CD8-positive, alpha-beta memory T cell (primary cell): ENCODE results near the gene WDR41. TPM values are rescaled to one million over a fixed set of nuclear protein-coding genes. Genes with fewer than 3 reads are reported as not detected.
A peak's percentile ranks its signal among the peaks of the same experiment; 100 is the strongest.
"Not testable (repeated sequence)": the region's sequence is repeated elsewhere in the genome, so short reads cannot be mapped to it uniquely, and the experiment has no call there.

Experiments used
- CTCF ChIA-PET: fragments of 350-600 bp; sonication (Branson Sonifier 250); formaldehyde crosslinking; loops from one replicate; lab custom pipeline; 2021; ENCODE audit warnings: antibody characterized with exemption; lab: Charles Lee
- POLR2A ChIA-PET: fragments of 350-600 bp; sonication (Branson Sonifier 250); formaldehyde crosslinking; loops from one replicate; lab custom pipeline; 2021; ENCODE audit warnings: antibody characterized with exemption; lab: Charles Lee
- DNase-seq, 5 donors: peaks; one replicate each; pipeline versions ENCODE4 v3.0.0 to v3.0.0-alpha.2; 2020 to 2022; ENCODE audit warnings: mixed read lengths in 1 of 5
- H3K27ac ChIP-seq: one replicate; pipeline ENCODE4 v1.7.0; 2013; ENCODE audit warnings: low read depth, mild to moderate bottlenecking, low read length, moderate library complexity
- H3K27me3 ChIP-seq: 2 replicates; pipeline ENCODE4 v1.7.0; 2013; ENCODE audit warnings: low read length, mild to moderate bottlenecking; ENCODE audit not compliant: insufficient read depth, poor library complexity, severe bottlenecking
- H3K36me3 ChIP-seq: 2 replicates; pipeline ENCODE4 v1.7.0; 2013; ENCODE audit warnings: mild to moderate bottlenecking, low read length, moderate library complexity; ENCODE audit not compliant: insufficient read depth
- H3K4me1 ChIP-seq: 2 replicates; pipeline ENCODE4 v1.7.0; 2013; ENCODE audit warnings: mild to moderate bottlenecking, low read length, moderate library complexity; ENCODE audit not compliant: insufficient read depth
- H3K4me3 ChIP-seq: 2 replicates; pipeline ENCODE4 v1.7.0; 2013; ENCODE audit warnings: mild to moderate bottlenecking, low read length
- H3K9me3 ChIP-seq: 2 replicates; pipeline ENCODE4 v1.7.0; 2013; ENCODE audit warnings: mild to moderate bottlenecking, low read length
- H3K27ac Mint-ChIP-seq, 8 donors: one replicate each; pipeline ENCODE4 v1.8.0; 2020 to 2021; ENCODE audit warnings: mixed read lengths in 8 of 8, mild to moderate bottlenecking in 6 of 8, inconsistent platforms in 3 of 8, moderate library complexity in 3 of 8
- H3K27me3 Mint-ChIP-seq, 2 donors: one replicate each; pipeline ENCODE4 v1.8.0; 2020 to 2021; ENCODE audit warnings: mixed read lengths in 2 of 2, mild to moderate bottlenecking in 1 of 2, moderate library complexity in 1 of 2
- H3K36me3 Mint-ChIP-seq, 3 donors: one replicate each; pipeline ENCODE4 v1.8.0; 2020 to 2021; ENCODE audit warnings: mixed read lengths in 3 of 3, inconsistent platforms in 1 of 3, mild to moderate bottlenecking in 1 of 3
- H3K4me1 Mint-ChIP-seq, 3 donors: one replicate each; pipeline ENCODE4 v1.8.0; 2020 to 2021; ENCODE audit warnings: mixed read lengths in 3 of 3, inconsistent platforms in 1 of 3, mild to moderate bottlenecking in 1 of 3
- H3K4me3 Mint-ChIP-seq, 7 donors: one replicate each; pipeline ENCODE4 v1.8.0; 2020 to 2021; ENCODE audit warnings: mixed read lengths in 7 of 7, mild to moderate bottlenecking in 6 of 7, moderate library complexity in 4 of 7, inconsistent platforms in 2 of 7
- H3K9me3 Mint-ChIP-seq, 5 donors: one replicate each; pipeline ENCODE4 v1.8.0; 2020 to 2022; ENCODE audit warnings: mixed read lengths in 5 of 5, mild to moderate bottlenecking in 3 of 5, moderate library complexity in 2 of 5, inconsistent platforms in 1 of 5
- polyA plus RNA-seq: library from polyadenylated mRNA; unstranded; fragments of 300-500 nt; fragmentation: Illumina TruSeq; gene quantifications from one replicate; pipeline ENCODE4 v1.2.3, GENCODE V29; 2021
- total RNA-seq, 2 experiments: library from RNA; stranded (reverse); gene quantifications; one replicate each; pipeline ENCODE4 v1.2.3, GENCODE V29; 2021

WDR41 gene, protein sequence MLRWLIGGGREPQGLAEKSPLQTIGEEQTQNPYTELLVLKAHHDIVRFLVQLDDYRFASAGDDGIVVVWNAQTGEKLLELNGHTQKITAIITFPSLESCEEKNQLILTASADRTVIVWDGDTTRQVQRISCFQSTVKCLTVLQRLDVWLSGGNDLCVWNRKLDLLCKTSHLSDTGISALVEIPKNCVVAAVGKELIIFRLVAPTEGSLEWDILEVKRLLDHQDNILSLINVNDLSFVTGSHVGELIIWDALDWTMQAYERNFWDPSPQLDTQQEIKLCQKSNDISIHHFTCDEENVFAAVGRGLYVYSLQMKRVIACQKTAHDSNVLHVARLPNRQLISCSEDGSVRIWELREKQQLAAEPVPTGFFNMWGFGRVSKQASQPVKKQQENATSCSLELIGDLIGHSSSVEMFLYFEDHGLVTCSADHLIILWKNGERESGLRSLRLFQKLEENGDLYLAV
- 10 to 100 TPM; 28.6 to 35.2 TPM for total RNA-seq
- 19.7 TPM for polyA plus RNA-seq

DNA sequence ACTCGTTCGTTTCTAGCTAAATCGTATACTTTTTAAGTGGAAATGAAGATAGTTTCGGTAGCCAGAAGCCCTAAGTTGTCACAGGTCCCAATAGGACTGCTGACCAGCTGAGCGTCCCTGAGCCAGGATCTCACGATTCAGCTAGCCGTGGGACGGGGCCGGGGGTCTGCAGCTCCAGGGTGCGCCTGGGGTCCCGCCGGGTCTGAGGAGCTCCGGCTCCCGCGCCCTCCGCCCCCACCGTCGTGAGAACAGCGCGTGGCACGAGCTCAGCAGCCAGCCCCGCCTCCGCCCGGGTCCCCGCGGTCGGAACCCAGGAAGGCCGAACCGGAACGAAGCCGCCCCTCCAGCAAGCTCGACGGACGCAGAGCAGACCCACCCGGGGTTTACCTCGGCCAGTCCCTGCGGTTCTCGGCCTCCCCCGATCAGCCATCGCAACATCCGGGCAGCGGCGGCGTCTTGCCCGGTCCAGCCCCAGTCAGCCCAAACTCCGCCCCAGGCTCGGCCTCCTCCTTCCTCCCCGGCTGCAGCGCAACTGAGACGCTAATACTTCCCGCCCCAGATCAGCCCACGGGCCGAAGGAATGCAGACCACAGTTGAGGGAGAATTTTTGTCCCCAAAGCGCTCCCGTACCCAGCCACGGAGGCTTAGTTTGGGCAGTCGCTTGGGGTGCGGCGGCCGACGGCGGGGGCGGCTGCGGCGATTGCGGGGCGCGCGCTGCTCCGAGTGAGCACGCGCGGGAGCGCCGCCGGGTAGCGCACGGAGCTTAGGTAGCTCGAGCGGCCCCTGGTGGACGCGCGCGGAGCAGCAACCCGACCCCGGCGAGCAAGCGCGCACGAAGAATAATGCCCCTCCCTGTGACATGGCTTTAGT, at the start of gene WDR41:
WDR41 (minus strand) TSS at position 534 of the 870 bp plus-strand sequence; CDS start at position 438, 96 bp downstream.
- no peaks in the 10 kb centered on the region for H3K4me1 ChIP-seq
- H3K36me3 Mint-ChIP-seq, result peaks cover 0 to 16% (median 0%) of the 10 kb centered on the region in 3 donors
- peaks cover 20 to 49% (median 38%) of the 10 kb centered on the region in 3 donors for H3K4me1 Mint-ChIP-seq
- ChIA-PET POLR2A (interaction anchor here (0.5 to 1.3 kb wide), 7 partner anchors 371 to 1748 kb away, joined by 3 to 5 read pairs (median 4); partner anchors contain the start of genes AGGF1 and ARSB), CTCF (interaction anchor here (0.5 to 3.0 kb wide), 16 partner anchors 9 to 1085 kb away, joined by 3 to 20 read pairs (median 4); partner anchors contain the start of genes AGGF1 and SCAMP1)
- H3K9me3 Mint-ChIP-seq, result no peaks in the 10 kb centered on the region
- H3K4me3 Mint-ChIP-seq, result peak within 1 kb of the TSS; percentile 87 to 93 (median 91)
- H3K27me3 Mint-ChIP-seq, result peaks cover 5 to 8% of the 10 kb centered on the region in 2 donors
- H3K27ac ChIP-seq, result peak within 1 kb of the TSS; percentile 78
- H3K27me3 ChIP-seq, result no peaks in the 10 kb centered on the region
- H3K36me3 ChIP-seq, result no peaks in the 10 kb centered on the region
- H3K9me3 ChIP-seq, result no peaks in the 10 kb centered on the region
- DNase-seq, result peak; percentile 75 to 88 (median 82)
- H3K4me3 ChIP-seq, result peak within 1 kb of the TSS; percentile 81
- peak within 1 kb of the TSS; percentile 59 to 95 (median 89) for H3K27ac Mint-ChIP-seq

- DNase-seq, result no peak
- CTCF ChIA-PET, result no interaction called here
- no peaks in the 10 kb centered on the region for H3K36me3 Mint-ChIP-seq
These were observed 39.2 kb upstream of the WDR41 start for GRCh38 chr5:77531297-77531696.

GRCh38 chr5:77518304-77518703, 26.2 kb upstream of the WDR41 start:
- CTCF ChIA-PET, result no interaction called here
- no peak for DNase-seq

More at GRCh38 chr5:77531297-77531696, 39.2 kb upstream of the WDR41 start:
- Mint-ChIP-seq H3K27ac (no peak overlapping the region), H3K27me3 (peaks cover 17 to 54% of the 10 kb centered on the region in 2 donors), H3K4me1 (no peaks in the 10 kb centered on the region), H3K4me3 (no peak overlapping the region), H3K9me3 (peaks cover 0 to 4% (median 0%) of the 10 kb centered on the region in 5 donors)
- H3K4me3 ChIP-seq, result no peak overlapping the region
- H3K27ac ChIP-seq, result no peak overlapping the region
- no peaks in the 10 kb centered on the region for H3K9me3 ChIP-seq
- no peaks in the 10 kb centered on the region for H3K27me3 ChIP-seq
- POLR2A ChIA-PET, result no interaction called here
- no peaks in the 10 kb centered on the region for H3K36me3 ChIP-seq
- H3K4me1 ChIP-seq, result no peaks in the 10 kb centered on the region

DNA sequence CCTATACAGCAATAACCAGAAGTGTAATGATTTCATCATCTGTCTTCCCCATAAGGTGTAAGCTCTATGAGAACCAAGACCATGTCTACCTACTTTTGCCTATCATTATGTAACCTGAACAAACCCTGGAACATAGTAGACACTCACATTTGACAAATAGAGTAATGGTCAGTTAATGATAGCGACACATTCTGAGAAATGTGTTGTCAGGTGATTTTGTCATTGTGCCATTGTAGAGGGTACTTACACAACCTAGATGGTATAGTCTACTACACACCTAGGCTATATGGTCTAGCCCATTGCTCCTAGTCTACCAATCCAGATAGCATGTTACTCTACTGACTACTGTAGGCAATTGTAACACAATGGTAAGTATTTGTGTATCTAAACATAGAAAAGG, 22.3 kb upstream of the WDR41 start:
- Histone ChIP-seq H3K4me1 (no peaks in the 10 kb centered on the region), H3K27me3 (no peaks in the 10 kb centered on the region), H3K9me3 (no peaks in the 10 kb centered on the region), H3K27ac (no peak overlapping the region), H3K36me3 (no peaks in the 10 kb centered on the region), H3K4me3 (no peak overlapping the region)
- Mint-ChIP-seq H3K27me3 (peaks cover 9 to 12% of the 10 kb centered on the region in 2 donors), H3K27ac (no peak overlapping the region), H3K4me1 (no peaks in the 10 kb centered on the region), H3K36me3 (no peaks in the 10 kb centered on the region), H3K9me3 (peaks cover 0 to 8% (median 1%) of the 10 kb centered on the region in 5 donors), H3K4me3 (no peak overlapping the region)
- no peak for DNase-seq
- ChIA-PET POLR2A (no interaction called here), CTCF (no interaction called here)

More at GRCh38 chr5:77518304-77518703, 26.2 kb upstream of the WDR41 start:
- Mint-ChIP-seq H3K9me3 (no peaks in the 10 kb centered on the region), H3K4me1 (no peaks in the 10 kb centered on the region), H3K4me3 (no peak overlapping the region), H3K27ac (no peak overlapping the region), H3K27me3 (peaks cover 8 to 13% of the 10 kb centered on the region in 2 donors), H3K36me3 (no peaks in the 10 kb centered on the region)
- Histone ChIP-seq H3K4me1 (no peaks in the 10 kb centered on the region), H3K27ac (no peak overlapping the region), H3K27me3 (no peaks in the 10 kb centered on the region), H3K4me3 (no peak overlapping the region), H3K36me3 (no peaks in the 10 kb centered on the region), H3K9me3 (no peaks in the 10 kb centered on the region)
- POLR2A ChIA-PET, result no interaction called here

DNA sequence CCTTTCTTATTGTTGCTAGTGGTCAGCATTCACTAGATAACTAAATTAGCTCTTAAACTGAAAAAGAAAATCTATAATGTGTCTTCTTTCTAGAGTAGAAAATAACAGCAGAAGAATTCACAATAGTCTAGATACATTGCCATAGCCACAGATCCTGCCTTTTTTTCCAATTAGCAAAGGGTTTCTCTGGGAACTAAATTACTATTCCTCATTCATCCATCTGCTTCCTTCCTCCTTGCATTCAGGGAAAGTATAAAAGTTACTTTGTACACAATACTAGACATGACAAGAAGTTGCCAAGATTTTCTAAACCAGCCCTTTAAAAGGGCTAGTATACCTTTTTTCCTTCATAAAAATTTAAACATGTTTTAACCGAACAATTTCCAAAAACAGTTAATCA, 21.2 kb upstream of the WDR41 start:
- Histone ChIP-seq H3K27ac (no peak overlapping the region), H3K4me3 (no peak overlapping the region), H3K9me3 (no peaks in the 10 kb centered on the region), H3K36me3 (no peaks in the 10 kb centered on the region), H3K27me3 (no peaks in the 10 kb centered on the region), H3K4me1 (no peaks in the 10 kb centered on the region)
- H3K36me3 Mint-ChIP-seq, result no peaks in the 10 kb centered on the region
- H3K4me3 Mint-ChIP-seq, result no peak overlapping the region
- H3K4me1 Mint-ChIP-seq, result no peaks in the 10 kb centered on the region
- POLR2A ChIA-PET, result no interaction called here
- peaks cover 9 to 17% of the 10 kb centered on the region in 2 donors for H3K27me3 Mint-ChIP-seq
- no peak for DNase-seq
- H3K9me3 Mint-ChIP-seq, result peaks cover 0 to 8% (median 1%) of the 10 kb centered on the region in 5 donors
- CTCF ChIA-PET, result no interaction called here
- no peak overlapping the region for H3K27ac Mint-ChIP-seq

DNA sequence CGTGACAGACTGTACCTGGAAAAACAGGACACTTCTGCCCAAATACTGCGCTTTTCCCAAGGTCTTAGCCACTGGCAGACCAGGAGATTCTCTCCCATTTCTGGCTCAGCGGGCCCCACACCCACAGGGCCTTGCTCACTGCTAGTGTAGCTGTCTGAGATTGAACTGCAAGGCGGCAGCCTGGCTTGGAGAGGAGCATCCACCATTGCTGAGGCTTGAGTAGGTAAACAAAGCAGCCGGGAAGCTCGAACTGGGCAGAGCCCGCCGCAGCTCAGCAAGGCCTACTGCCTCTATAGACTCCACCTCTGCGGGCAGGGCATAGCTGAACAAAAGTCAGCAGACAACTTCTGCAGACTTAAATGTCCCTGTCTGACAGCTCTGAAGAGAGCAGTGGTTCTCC, 9.0 kb upstream of the WDR41 start:
- CTCF ChIA-PET, result interaction anchor here (2.9 kb wide), 1 partner anchor 9 kb away, joined by 16 read pairs; the partner anchor contains the start of gene WDR41
- peaks cover 6 to 11% (median 8%) of the 10 kb centered on the region in 5 donors for H3K9me3 Mint-ChIP-seq
- H3K27me3 ChIP-seq, H3K36me3 ChIP-seq, H3K27ac ChIP-seq, H3K4me1 Mint-ChIP-seq, DNase-seq, H3K4me3 ChIP-seq, POLR2A ChIA-PET, H3K4me3 Mint-ChIP-seq, H3K9me3 ChIP-seq, H3K4me1 ChIP-seq, H3K27ac Mint-ChIP-seq, H3K36me3 Mint-ChIP-seq: not testable (repeated sequence)
- peaks cover 13 to 33% of the 10 kb centered on the region in 2 donors for H3K27me3 Mint-ChIP-seq

DNA sequence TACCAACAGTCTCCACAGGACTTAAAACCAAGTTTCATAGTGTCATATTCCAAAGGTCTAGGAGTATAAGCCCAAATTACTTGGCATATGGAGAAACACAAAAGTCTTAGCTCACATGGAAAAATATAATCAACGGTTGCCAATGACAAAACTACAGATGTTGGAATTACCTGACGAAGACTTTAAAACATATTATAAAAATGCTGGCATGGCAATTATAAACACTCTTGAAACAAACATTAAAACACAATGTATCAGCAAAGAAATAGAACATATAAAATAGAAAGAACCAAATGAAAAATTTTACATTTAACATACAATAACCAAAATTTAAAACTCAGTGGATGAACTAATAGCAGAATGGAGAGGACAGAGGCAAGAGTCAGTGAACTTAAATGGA, 7.9 kb upstream of the WDR41 start:
- Histone ChIP-seq H3K27ac (no peak overlapping the region), H3K36me3 (no peaks in the 10 kb centered on the region), H3K27me3 (no peaks in the 10 kb centered on the region), H3K9me3 (no peaks in the 10 kb centered on the region), H3K4me1 (no peaks in the 10 kb centered on the region), H3K4me3 (no peak overlapping the region)
- ChIA-PET POLR2A (no interaction called here), CTCF (interaction anchor here (2.9 kb wide), 1 partner anchor 8 kb away, joined by 16 read pairs; the partner anchor contains the start of gene WDR41)
- Mint-ChIP-seq H3K4me1 (peaks cover 4 to 13% (median 6%) of the 10 kb centered on the region in 3 donors), H3K27ac (no peak overlapping the region), H3K4me3 (no peak overlapping the region), H3K27me3 (peaks cover 15 to 36% of the 10 kb centered on the region in 2 donors), H3K9me3 (peaks cover 6 to 11% (median 8%) of the 10 kb centered on the region in 5 donors), H3K36me3 (no peaks in the 10 kb centered on the region)
- no peak for DNase-seq
